ENCODE results near the gene TRIM73. TPM values are rescaled to one million over a fixed set of nuclear protein-coding genes. Genes with fewer than 3 reads are reported as not detected.
"Not testable (repeated sequence)": the region's sequence is repeated elsewhere in the genome, so short reads cannot be mapped to it uniquely, and the experiment has no call there.

Gene TRIM73
- 1.2 TPM for polyA plus RNA-seq (2013, experiment 1 of 2; ENCODE audit: insufficient read length)
- polyA plus RNA-seq (2013, experiment 2 of 2; ENCODE audit: insufficient read length): 1.5 TPM

- not testable (repeated sequence) for DNase-seq
Measured at GRCh38 chr7:75395329-75395728, at the start of gene TRIM73. TRIM73 (plus strand) TSS chr7:75395629; CDS start chr7:75398934, 3,305 bp downstream.

- peak; percentile 37 for DNase-seq
Measured at GRCh38 chr7:75358671-75359541, 36.5 kb upstream of the TRIM73 start.

- not testable (repeated sequence) for DNase-seq
Measured at GRCh38 chr7:75359542-75359848, 35.9 kb upstream of the TRIM73 start.

GRCh38 chr7:75364079-75364478 is 31.4 kb upstream of the TRIM73 start:
- DNase-seq: not testable (repeated sequence)

GRCh38 chr7:75366643-75367042 is 28.8 kb upstream of the TRIM73 start:
- not testable (repeated sequence) for DNase-seq

- not testable (repeated sequence) for DNase-seq
Measured at GRCh38 chr7:75367313-75367712, 28.1 kb upstream of the TRIM73 start.

GRCh38 chr7:75374144-75374518 is 21.3 kb upstream of the TRIM73 start:
- not testable (repeated sequence) for DNase-seq

- DNase-seq: not testable (repeated sequence)
Measured at GRCh38 chr7:75374519-75375317, 20.7 kb upstream of the TRIM73 start.

- DNase-seq: not testable (repeated sequence)
Measured at GRCh38 chr7:75393194-75393593, 2.2 kb upstream of the TRIM73 start.

GRCh38 chr7:75397865-75398264 is 2.4 kb downstream of the TRIM73 start:
- DNase-seq: not testable (repeated sequence)

GRCh38 chr7:75398771-75399700 is 3.6 kb downstream of the TRIM73 start:
- DNase-seq: not testable (repeated sequence)

GRCh38 chr7:75400575-75400974 is 5.1 kb downstream of the TRIM73 start:
- DNase-seq: not testable (repeated sequence)

- not testable (repeated sequence) for DNase-seq
Measured at GRCh38 chr7:75403455-75404443, 8.3 kb downstream of the TRIM73 start.

GRCh38 chr7:75404663-75405062 is 9.2 kb downstream of the TRIM73 start:
- not testable (repeated sequence) for DNase-seq

GRCh38 chr7:75409880-75410822 is 14.7 kb downstream of the TRIM73 start:
- DNase-seq: not testable (repeated sequence)

GRCh38 chr7:75410823-75411173 is 15.4 kb downstream of the TRIM73 start:
- not testable (repeated sequence) for DNase-seq

- DNase-seq: not testable (repeated sequence)
Measured at GRCh38 chr7:75414204-75414603, 18.8 kb downstream of the TRIM73 start.

GRCh38 chr7:75414708-75415427 is 19.4 kb downstream of the TRIM73 start:
- DNase-seq: not testable (repeated sequence)

- DNase-seq: not testable (repeated sequence)
Measured at GRCh38 chr7:75415428-75415817, 20.0 kb downstream of the TRIM73 start.
